IPS-20b (cell line): ENCODE measurements around the gene SRBD1.

Experiments
- H3K27ac ChIP-seq: one replicate; pipeline ENCODE4 v1.5.1; 2013; ENCODE audit warnings: low read length
- H3K27me3 ChIP-seq: 2 replicates; pipeline ENCODE4 v1.6.1; 2013; ENCODE audit warnings: mild to moderate bottlenecking, low read length, inconsistent platforms; ENCODE audit not compliant: insufficient read depth
- H3K36me3 ChIP-seq: 2 replicates; pipeline ENCODE4 v1.6.1; 2013; ENCODE audit warnings: low read depth, mild to moderate bottlenecking, inconsistent platforms, low read length, moderate library complexity; ENCODE audit not compliant: insufficient read depth
- H3K4me1 ChIP-seq: 2 replicates; pipeline ENCODE4 v1.6.1; 2013; ENCODE audit warnings: mild to moderate bottlenecking, control low read depth, inconsistent platforms, low read length, moderate library complexity; ENCODE audit not compliant: insufficient read depth
- H3K4me3 ChIP-seq: 2 replicates; pipeline ENCODE4 v1.5.1; 2013; ENCODE audit warnings: mild to moderate bottlenecking, low read length, inconsistent platforms
- H3K9ac ChIP-seq: 2 replicates; pipeline ENCODE4 v1.6.1; 2013; ENCODE audit warnings: low read depth, mild to moderate bottlenecking, inconsistent platforms, low read length, moderate library complexity
- H3K9me3 ChIP-seq: 2 replicates; pipeline ENCODE4 v1.6.1; 2013; ENCODE audit warnings: mild to moderate bottlenecking, low read depth, low read length, inconsistent platforms; ENCODE audit not compliant: insufficient read depth

Gene SRBD1

DNA sequence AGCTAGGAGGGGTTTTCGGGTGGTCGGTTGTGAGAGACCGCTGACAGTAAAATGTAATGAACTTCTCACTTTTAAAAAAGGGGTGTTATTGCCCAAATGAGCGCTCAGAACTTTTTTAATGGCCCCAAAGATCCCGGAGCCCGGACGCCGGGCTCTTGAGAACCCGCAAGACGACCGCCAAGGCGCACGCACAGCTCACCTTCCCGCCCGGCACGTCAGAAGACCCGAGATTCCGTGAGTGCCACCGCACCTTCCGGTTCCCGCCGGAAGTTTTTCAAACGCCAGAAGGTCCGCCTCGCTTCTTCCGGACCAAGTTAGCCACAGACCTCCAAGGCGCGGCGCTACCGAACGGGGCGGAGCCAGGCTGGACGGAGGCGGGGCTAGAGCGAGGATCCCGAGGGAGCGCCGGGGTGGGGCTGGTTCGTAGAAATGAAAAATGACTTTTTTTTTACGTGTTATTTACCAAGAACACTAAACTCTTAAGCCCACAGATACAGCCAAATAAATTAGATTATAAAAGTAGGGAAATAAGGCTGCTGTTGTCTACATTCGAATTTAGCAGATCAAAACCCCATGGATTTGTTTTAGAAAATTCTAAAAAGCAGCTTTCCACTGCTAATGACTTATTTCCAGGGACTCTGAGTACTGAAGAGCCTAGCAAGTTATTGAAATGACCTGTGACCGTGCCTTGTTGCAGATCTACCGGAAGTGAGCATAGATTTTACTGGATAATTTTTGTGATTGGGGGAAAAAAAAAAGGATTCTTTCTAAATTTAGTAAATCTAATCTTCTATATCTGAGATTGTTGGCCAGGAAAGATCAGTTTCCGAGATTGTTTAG, at the start of gene SRBD1:
Gene SRBD1 (minus strand): TSS at position 248 of the 840 bp plus-strand sequence. CDS start 5,826 bp downstream, outside the sequence.
- Histone ChIP-seq H3K36me3 (no peaks in the 10 kb centered on the region), H3K27ac (peak within 1 kb of the TSS; percentile 34), H3K27me3 (no peaks in the 10 kb centered on the region), H3K9ac (peak within 1 kb of the TSS; percentile 93), H3K4me1 (peaks cover 5% of the 10 kb centered on the region; the same call in 1 of the 2 replicates), H3K9me3 (no peaks in the 10 kb centered on the region), H3K4me3 (peak within 1 kb of the TSS; percentile 83)

- Histone ChIP-seq H3K4me1 (peaks cover 5% of the 10 kb centered on the region; the same call in 1 of the 2 replicates), H3K27ac (no peak overlapping the region), H3K36me3 (no peaks in the 10 kb centered on the region), H3K4me3 (no peak overlapping the region), H3K9me3 (no peaks in the 10 kb centered on the region), H3K9ac (no peak overlapping the region), H3K27me3 (peaks cover 62% of the 10 kb centered on the region)
Measured at GRCh38 chr2:45654250-45654649, 43.2 kb upstream of the SRBD1 start.

DNA sequence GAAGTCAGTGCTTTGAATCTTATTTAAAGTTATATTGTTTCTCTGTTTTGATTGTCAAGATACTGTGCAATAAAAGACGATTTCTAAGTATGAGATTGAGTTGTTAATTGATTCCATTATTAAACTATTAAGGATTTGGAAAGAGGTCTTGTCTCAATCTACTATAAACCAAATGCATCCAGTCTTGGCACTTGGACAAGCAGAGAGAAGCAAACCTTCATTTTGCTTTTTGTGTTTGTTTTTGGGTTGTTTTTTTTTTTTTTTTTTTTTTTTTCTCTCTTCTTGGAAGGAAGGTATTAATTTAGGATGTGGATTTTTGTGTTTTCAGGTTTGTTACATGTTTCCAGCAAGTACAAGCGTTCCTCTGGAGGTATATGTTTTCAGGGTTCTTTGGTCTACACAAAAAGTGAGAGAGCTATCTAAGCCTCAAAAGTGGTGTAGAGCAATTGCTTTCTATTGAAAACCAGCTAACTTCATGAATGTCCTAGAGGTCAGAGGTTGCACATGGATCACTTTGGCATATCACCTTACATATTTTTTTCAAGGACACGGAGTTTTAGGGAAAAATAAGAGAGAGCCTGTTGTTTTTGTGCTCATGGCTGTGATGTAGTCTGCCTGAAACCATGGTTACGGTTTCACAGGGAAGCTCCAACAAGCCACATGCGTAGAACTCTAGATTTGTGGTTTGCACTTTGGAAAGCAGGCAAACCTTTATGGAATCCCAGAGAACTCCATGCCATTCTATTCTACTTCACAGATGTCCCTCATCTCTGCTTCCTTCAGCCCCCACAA, 42.3 kb upstream of the SRBD1 start:
- Histone ChIP-seq H3K9ac (no peak overlapping the region), H3K4me1 (peaks cover 5% of the 10 kb centered on the region; the same call in 1 of the 2 replicates), H3K27ac (no peak overlapping the region), H3K9me3 (no peaks in the 10 kb centered on the region), H3K36me3 (no peaks in the 10 kb centered on the region), H3K27me3 (peaks cover 71% of the 10 kb centered on the region), H3K4me3 (no peak overlapping the region; the same call in 1 of the 2 replicates)

DNA sequence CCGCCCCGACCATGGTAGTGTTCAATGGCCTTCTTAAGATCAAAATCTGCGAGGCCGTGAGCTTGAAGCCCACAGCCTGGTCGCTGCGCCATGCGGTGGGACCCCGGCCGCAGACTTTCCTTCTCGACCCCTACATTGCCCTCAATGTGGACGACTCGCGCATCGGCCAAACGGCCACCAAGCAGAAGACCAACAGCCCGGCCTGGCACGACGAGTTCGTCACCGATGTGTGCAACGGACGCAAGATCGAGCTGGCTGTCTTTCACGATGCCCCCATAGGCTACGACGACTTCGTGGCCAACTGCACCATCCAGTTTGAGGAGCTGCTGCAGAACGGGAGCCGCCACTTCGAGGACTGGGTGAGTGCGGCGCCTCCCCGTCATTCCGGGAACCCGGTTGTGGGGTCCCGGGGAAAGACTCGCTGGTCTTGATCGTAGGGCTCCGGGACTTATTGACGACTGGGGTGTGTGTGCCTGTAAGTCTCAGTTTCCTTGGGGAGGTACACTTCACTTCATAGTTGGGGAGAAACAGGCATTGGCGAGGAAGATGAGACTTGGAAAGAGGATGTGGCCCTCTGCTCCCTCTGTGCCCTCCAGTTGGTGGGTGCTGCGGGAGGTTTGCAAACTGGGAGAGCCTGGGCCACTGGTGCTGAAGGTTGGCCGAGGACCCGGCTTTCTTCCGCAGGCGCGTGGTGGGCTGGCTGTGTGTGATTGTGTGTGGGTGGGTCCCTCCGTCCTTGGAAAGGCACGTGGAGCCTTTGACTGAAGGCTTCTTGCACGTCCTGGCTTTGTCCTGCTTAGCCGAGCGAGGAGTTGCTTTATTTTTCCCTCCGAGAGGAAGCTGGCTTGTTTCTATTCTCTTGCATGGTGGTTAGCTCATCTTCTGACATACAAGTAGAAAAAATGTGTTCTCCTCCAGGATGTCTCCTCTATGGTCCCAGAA, 41.3 kb upstream of the SRBD1 start:
- H3K36me3 ChIP-seq: no peaks in the 10 kb centered on the region
- H3K9ac ChIP-seq: no peak overlapping the region; the same call in 1 of the 2 replicates
- no peak overlapping the region for H3K27ac ChIP-seq
- no peaks in the 10 kb centered on the region for H3K9me3 ChIP-seq
- H3K4me3 ChIP-seq: peak overlapping the region; percentile 90
- H3K27me3 ChIP-seq: peaks cover 81% of the 10 kb centered on the region
- peaks cover 5% of the 10 kb centered on the region; the same call in 1 of the 2 replicates for H3K4me1 ChIP-seq

GRCh38 chr2:45651415-45652089, 40.5 kb upstream of the SRBD1 start, which contains the start of gene PRKCE:
Gene PRKCE (plus strand): TSS chr2:45651675.
- no peak within 1 kb of the TSS; the same call in 1 of the 2 replicates for H3K9ac ChIP-seq
- H3K27ac ChIP-seq: no peak within 1 kb of the TSS
- no peaks in the 10 kb centered on the region for H3K36me3 ChIP-seq
- H3K27me3 ChIP-seq: peaks cover 89% of the 10 kb centered on the region
- no peaks in the 10 kb centered on the region for H3K9me3 ChIP-seq
- peaks cover 5% of the 10 kb centered on the region; the same call in 1 of the 2 replicates for H3K4me1 ChIP-seq
- peak within 1 kb of the TSS; percentile 90 for H3K4me3 ChIP-seq

DNA sequence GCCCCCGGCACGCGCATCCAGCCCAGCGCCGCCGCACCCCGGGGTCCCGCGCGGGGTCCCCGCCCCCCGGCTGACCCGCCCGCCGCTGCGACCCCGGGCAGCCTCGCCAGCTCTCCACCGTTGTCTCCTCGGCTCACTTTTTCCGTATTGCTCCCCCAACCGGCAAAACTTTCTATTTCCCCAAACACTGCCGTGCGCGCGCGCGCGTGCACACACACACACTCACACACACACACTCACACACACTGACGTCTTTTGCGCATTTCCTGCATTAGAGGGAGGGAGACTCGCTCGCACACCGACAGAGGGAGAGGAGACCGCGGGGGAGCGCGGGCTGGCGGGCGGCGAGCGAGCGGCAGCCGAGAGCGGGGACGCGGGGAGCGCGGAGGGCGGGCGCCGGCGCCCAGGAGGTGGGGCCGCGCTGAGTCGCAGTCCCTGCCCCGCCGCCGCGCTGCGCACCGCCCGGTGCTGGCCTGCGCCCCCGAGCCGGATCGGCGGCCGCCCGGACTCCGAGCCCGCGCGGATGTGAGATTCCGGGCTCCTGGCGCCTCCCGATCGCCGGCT, 39.9 kb upstream of the SRBD1 start:
- no peak overlapping the region; the same call in 1 of the 2 replicates for H3K9ac ChIP-seq
- H3K36me3 ChIP-seq: no peaks in the 10 kb centered on the region
- H3K9me3 ChIP-seq: no peaks in the 10 kb centered on the region
- peak overlapping the region; percentile 90 for H3K4me3 ChIP-seq
- peaks cover 5% of the 10 kb centered on the region; the same call in 1 of the 2 replicates for H3K4me1 ChIP-seq
- no peak overlapping the region for H3K27ac ChIP-seq
- peaks cover 93% of the 10 kb centered on the region for H3K27me3 ChIP-seq

DNA sequence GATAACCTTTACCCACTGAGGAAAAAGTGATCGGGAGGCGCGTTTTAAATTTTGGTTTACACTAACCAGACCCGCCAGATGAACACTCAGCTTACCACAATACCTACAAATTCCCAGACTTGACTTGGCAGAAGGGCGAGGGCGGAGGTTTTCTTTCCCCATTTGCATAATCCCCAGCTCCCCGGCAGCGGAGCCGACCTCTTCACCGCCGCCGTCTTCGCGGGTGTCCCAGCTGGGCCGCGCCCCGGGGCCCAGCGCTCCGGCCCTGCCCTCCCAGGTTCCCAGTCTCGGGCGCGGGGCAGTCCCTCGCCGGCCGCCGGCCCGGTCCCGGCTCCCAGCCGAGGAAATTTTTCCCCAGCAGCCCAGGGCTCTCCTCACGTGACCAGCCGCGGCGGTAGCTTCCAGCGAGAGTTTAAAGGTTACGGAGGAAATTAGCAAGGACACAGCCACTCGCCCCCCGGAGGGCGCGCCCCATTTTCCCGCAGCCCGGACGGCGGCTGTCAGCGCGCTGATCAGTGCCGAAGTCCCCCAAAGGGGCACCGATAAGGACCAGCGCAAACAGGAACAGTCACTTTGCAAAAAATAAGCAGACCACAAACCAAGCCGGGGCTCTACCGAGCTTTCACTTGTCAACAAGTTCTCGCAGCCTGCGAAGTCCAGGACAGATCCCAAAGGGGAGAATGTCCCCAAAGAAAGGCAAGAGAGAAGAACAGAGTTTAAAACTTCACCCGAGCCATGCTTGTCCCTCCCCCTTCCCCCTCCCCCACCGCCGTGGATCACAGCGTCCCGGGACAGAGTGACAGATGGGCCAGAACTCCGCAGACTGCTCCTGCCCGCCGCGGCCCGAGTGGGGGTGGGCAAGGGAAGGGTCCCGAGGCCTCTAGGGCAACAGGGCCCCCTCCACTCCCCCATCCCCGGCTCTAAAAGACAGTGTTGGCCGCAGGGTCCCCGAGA, 39.1 kb upstream of the SRBD1 start:
- Histone ChIP-seq H3K27me3 (peaks cover 93% of the 10 kb centered on the region), H3K27ac (no peak overlapping the region), H3K36me3 (no peaks in the 10 kb centered on the region), H3K9me3 (no peaks in the 10 kb centered on the region), H3K4me3 (peak overlapping the region; percentile 90), H3K4me1 (peaks cover 5% of the 10 kb centered on the region; the same call in 1 of the 2 replicates), H3K9ac (peak overlapping the region; percentile 33; the same call in 1 of the 2 replicates)

DNA sequence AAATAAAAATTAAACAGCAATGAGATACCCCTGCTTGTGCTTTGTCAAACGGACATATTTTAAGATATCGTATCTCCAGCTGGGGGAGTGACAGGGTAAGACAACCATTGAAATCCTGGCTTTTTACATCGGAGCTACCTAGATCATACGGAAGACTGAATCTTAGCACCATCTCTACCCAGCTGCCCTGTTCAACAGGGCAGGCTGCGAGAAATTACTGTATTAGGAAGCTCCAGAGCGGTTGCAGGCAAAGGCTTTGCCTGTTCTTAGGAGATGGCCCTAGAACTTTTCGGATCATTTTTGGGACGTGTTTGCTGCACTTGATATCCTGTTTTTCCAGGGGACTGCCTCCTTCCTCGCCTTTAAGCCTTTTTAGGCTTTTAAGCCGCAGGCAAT, 38.4 kb upstream of the SRBD1 start:
- H3K9ac ChIP-seq: peak overlapping the region; percentile 33; the same call in 1 of the 2 replicates
- peaks cover 93% of the 10 kb centered on the region for H3K27me3 ChIP-seq
- no peak overlapping the region for H3K27ac ChIP-seq
- H3K9me3 ChIP-seq: no peaks in the 10 kb centered on the region
- peaks cover 5% of the 10 kb centered on the region; the same call in 1 of the 2 replicates for H3K4me1 ChIP-seq
- H3K4me3 ChIP-seq: peak overlapping the region; percentile 90
- H3K36me3 ChIP-seq: no peaks in the 10 kb centered on the region

DNA sequence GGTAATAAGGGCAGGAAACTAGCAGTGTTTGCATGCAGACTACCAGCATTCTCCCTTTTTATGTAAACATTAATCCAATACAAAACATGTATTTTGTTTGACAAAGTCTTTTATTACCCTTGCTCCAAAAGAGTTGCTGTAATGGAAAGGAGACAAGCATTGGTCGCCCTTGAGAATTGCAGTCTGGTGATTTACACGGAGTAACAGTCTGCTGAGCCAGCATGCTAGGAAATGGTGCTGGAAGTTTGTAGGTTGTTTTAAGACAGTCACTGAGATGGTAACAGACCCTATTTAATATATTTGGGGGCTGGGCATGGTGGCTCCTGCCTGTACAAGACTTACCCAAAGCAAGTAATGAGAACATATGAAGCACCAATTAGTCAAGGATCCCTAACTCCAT, 37.6 kb upstream of the SRBD1 start:
- H3K4me3 ChIP-seq: no peak overlapping the region
- H3K27me3 ChIP-seq: peaks cover 92% of the 10 kb centered on the region
- peaks cover 5% of the 10 kb centered on the region; the same call in 1 of the 2 replicates for H3K4me1 ChIP-seq
- H3K36me3 ChIP-seq: no peaks in the 10 kb centered on the region
- H3K9me3 ChIP-seq: no peaks in the 10 kb centered on the region
- no peak overlapping the region for H3K27ac ChIP-seq
- no peak overlapping the region for H3K9ac ChIP-seq
